A549 treated with Hydrocortisone at 1 μM for 4 hours (cell line): ENCODE measurements around the gene ELAVL2. TPM values are rescaled to one million over a fixed set of nuclear protein-coding genes. Genes with fewer than 3 reads are reported as not detected.

Source experiments
- total RNA-seq: library from RNA; stranded (reverse); fragments of 200-300 nt; extraction: Qiagen RNA extraction; gene quantifications from 5 replicates; pipeline ENCODE4 v1.2.3, GENCODE V29; 2022

ELAVL2 gene
- 0.02 to 0.05 TPM (median 0.02 TPM) in 3 of 5 replicates, not detected in the others for total RNA-seq

DNA sequence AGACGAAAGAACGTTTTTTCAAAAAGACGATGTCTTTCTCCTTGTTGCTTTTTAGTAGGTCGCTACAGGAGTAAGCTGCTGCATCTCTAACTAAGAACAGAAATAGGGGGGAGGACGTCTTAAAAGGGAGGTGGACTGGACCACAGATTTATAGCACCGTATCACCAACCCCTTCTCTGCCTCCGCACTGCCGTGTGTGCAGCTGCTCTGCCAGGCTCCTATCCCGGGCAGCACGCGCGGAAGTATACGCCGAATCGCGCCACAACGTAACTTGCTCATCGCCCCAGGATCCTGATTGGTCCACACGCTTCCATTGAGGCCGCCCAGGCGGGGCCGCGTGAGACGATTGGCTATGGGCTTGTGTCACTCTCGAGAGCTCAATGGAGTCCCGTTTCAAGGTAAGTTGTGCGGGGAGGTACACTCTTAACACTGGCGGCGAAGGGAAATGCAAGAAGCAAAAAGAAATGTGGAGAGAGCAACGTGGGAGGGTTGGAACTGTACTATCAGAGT is at the start of gene ELAVL2:
Gene ELAVL2 (minus strand): TSS at position 121 of the 510 bp plus-strand sequence. CDS start 64,006 bp downstream, outside the sequence.

